Activated T-cell treated with anti-CD3 and anti-CD28 coated beads, Interleukin-2, amount 50 U/mL, for 24 hours (primary cell): ENCODE data around the gene ARR3.
"Not testable (repeated sequence)": the region's sequence is repeated elsewhere in the genome, so short reads cannot be mapped to it uniquely, and the experiment has no call there.

Experiments used
- DNase-seq: peaks from one replicate; pipeline ENCODE4 v3.0.0-alpha.2; 2020
- H3K27ac Mint-ChIP-seq: 2 replicates; pipeline ENCODE4 v1.8.0; 2020; ENCODE audit warnings: mild to moderate bottlenecking, mixed read lengths
- H3K27me3 Mint-ChIP-seq: 2 replicates; pipeline ENCODE4 v1.8.0; 2020; ENCODE audit warnings: mixed read lengths
- H3K36me3 Mint-ChIP-seq: 2 replicates; pipeline ENCODE4 v1.8.0; 2020; ENCODE audit warnings: low read depth, mixed read lengths
- H3K4me1 Mint-ChIP-seq: 2 replicates; pipeline ENCODE4 v1.8.0; 2020; ENCODE audit warnings: low read depth, mixed read lengths
- H3K4me3 Mint-ChIP-seq: 2 replicates; pipeline ENCODE4 v1.8.0; 2020; ENCODE audit warnings: mild to moderate bottlenecking, moderate library complexity, mixed read lengths
- H3K9me3 Mint-ChIP-seq: 2 replicates; pipeline ENCODE4 v1.8.0; 2020; ENCODE audit warnings: mixed read lengths

ARR3 gene

DNA sequence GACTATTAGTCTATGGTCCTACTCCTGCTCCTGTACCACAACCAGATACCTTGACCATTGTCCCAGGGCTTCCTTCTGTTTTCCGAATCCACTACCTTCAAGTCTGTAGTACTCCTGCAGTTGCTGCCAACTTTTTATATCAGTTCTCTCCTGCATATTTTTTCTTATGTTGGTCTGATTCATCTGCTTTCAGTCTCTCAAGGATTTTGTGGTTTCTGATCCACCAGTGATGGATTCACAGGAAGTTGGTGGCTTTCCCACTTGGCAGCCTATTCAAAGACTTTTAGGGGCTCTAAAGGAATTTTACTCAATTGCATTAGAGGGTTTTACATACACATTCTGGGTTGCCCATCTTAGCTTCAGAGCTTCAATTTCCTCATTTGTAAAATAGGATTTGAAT is 45.4 kb downstream of the ARR3 start:
- Mint-ChIP-seq H3K4me1 (no peaks in the 10 kb centered on the region), H3K36me3 (peaks cover 7% of the 10 kb centered on the region), H3K9me3 (no peaks in the 10 kb centered on the region), H3K4me3 (no peak overlapping the region), H3K27me3 (peaks cover 21% of the 10 kb centered on the region), H3K27ac (no peak overlapping the region)
- DNase-seq, result no peak

DNA sequence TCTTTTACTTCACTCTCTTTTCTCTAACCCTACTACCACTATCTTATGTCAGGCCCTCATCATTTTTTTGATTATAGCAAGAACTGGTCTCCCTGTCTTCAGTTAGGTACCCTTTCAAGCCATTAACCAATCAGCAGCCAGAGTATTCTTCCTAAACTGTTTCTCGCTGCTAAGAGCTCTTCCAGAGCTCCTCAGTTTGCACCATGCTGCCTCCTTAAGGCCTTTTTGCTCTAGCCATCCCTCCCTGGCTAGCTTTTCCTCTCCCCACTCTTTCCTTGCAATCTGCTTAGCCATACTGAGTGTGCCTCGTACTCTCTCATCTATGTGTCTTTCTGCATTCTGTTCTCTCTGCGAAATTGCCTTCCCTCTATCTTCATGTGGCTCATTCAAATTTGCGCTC is 54.6 kb downstream of the ARR3 start:
- no peak for DNase-seq
- Mint-ChIP-seq H3K36me3 (no peaks in the 10 kb centered on the region), H3K27ac (no peak overlapping the region), H3K4me1 (no peaks in the 10 kb centered on the region), H3K9me3 (no peaks in the 10 kb centered on the region), H3K4me3 (no peak overlapping the region), H3K27me3 (peaks cover 24% of the 10 kb centered on the region)

DNA sequence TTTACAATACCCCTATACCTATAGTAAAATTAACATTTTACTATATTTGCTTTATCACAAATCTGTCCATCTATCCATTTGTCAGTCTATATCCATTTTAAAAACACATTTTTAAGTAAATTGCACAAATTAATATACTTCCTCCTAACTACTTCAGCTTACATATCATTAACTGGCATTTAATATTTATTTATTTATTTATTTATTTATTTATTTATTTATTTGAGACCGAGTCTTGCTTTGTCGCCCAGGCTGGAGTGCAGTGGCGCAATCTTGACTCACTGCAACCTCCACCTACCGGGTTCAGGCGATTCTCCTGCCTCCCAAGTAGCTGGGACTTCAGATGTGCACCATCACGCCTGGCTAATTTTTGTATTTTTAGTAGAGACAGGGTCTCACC is 55.5 kb downstream of the ARR3 start:
- H3K27me3 Mint-ChIP-seq, result peaks cover 25% of the 10 kb centered on the region
- not testable (repeated sequence) for H3K36me3 Mint-ChIP-seq, H3K27ac Mint-ChIP-seq, DNase-seq, H3K9me3 Mint-ChIP-seq, H3K4me3 Mint-ChIP-seq, H3K4me1 Mint-ChIP-seq

DNA sequence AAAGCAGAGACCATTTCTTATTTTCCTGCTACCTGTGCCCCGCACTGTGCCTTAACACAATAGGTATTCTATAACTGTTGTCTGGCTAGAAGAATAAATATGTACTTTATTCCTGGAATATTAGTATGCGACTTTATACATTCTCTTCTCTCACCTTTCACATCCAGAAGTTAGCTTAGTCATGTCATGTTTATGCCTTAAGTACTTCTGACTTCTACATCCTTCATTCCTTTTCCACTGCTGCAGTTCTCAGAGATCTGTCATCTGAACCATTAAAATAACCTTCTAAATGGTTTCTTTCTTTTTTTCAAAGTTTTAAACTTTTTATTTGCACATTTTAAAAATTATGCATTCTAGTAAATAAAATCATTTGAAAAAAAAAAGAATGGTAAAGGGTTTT is 56.2 kb downstream of the ARR3 start:
- Mint-ChIP-seq H3K9me3 (no peaks in the 10 kb centered on the region), H3K4me3 (no peak overlapping the region), H3K27me3 (peaks cover 26% of the 10 kb centered on the region), H3K4me1 (no peaks in the 10 kb centered on the region), H3K27ac (no peak overlapping the region), H3K36me3 (no peaks in the 10 kb centered on the region)
- DNase-seq, result no peak

DNA sequence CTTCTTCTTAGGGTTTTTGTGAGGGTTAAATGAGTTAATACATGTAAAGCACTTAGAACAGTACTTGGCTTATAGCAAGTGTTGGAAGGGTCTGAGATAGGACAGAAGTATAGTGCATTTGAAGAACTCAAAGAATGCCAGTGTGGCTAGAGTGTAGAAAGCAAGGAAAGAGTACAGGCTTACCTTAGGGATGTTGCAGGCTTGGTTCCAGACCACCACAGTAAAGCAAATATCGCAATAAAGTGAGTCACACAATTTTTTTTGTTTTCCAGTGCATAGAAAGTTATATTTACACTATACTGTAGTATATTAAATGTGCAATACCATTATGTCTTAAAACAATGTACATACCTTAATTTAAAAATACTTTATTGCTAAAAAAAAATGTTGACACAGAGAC is 63.0 kb downstream of the ARR3 start:
- H3K4me3 Mint-ChIP-seq, result no peak overlapping the region
- DNase-seq, result no peak
- no peak overlapping the region for H3K27ac Mint-ChIP-seq
- no peaks in the 10 kb centered on the region for H3K4me1 Mint-ChIP-seq
- H3K27me3 Mint-ChIP-seq, result peaks cover 50% of the 10 kb centered on the region
- H3K36me3 Mint-ChIP-seq, result no peaks in the 10 kb centered on the region
- no peaks in the 10 kb centered on the region for H3K9me3 Mint-ChIP-seq
